OCI-LY1 (cell line): ENCODE measurements around the gene TUSC1.

ENCODE experiments used
- H2AFZ ChIP-seq: fragments of 200-600 bp; sonication (generic), shearing (Covaris generic); 2 replicates; pipeline ENCODE4 v1.6.0; 2014; ENCODE audit warnings: antibody characterized with exemption, mild to moderate bottlenecking, low read length
- H3F3A ChIP-seq: fragments of 200-600 bp; sonication (generic), shearing (Covaris generic); 2 replicates; pipeline ENCODE4 v1.6.0; 2014; ENCODE audit warnings: mild to moderate bottlenecking, antibody characterized with exemption, low read length, moderate library complexity; ENCODE audit not compliant: insufficient read depth
- H3K27ac ChIP-seq: fragments of 200-600 bp; sonication (generic); 2 replicates; pipeline ENCODE4 v1.5.1; 2014; ENCODE audit warnings: low read length, mixed run types, mild to moderate bottlenecking, low read depth; ENCODE audit not compliant: poor library complexity, severe bottlenecking
- H3K27me3 ChIP-seq: fragments of 200-600 bp; sonication (generic); 2 replicates; pipeline ENCODE4 v1.6.0; 2014; ENCODE audit warnings: antibody characterized with exemption, mild to moderate bottlenecking, low read length, moderate library complexity; ENCODE audit not compliant: insufficient read depth
- H3K36me3 ChIP-seq: fragments of 200-600 bp; sonication (generic); 2 replicates; pipeline ENCODE4 v1.6.1; 2014; ENCODE audit warnings: mild to moderate bottlenecking, antibody characterized with exemption, low read length, moderate library complexity, mixed read lengths; ENCODE audit not compliant: insufficient read depth
- H3K4me1 ChIP-seq: fragments of 200-600 bp; sonication (generic); 2 replicates; pipeline ENCODE4 v1.5.1; 2014; ENCODE audit warnings: mild to moderate bottlenecking, low read length, moderate library complexity; ENCODE audit not compliant: insufficient read depth, severe bottlenecking
- H3K4me2 ChIP-seq: fragments of 200-600 bp; sonication (generic), shearing (Covaris generic); 2 replicates; pipeline ENCODE4 v1.6.1; 2014; ENCODE audit warnings: low read length
- H3K4me3 ChIP-seq: fragments of 200-600 bp; sonication (generic); 2 replicates; pipeline ENCODE4 v1.5.1; 2014; ENCODE audit warnings: low read length, low read depth, mild to moderate bottlenecking, mixed read lengths; ENCODE audit not compliant: poor library complexity, severe bottlenecking
- H3K79me2 ChIP-seq: fragments of 200-600 bp; shearing (Covaris generic); 2 replicates; pipeline ENCODE4 v1.6.1; 2016; ENCODE audit warnings: mixed run types, low read length, mixed read lengths; ENCODE audit not compliant: insufficient read depth
- H3K9ac ChIP-seq: fragments of 200-600 bp; sonication (generic), shearing (Covaris generic); 2 replicates; pipeline ENCODE4 v1.6.1; 2014; ENCODE audit warnings: mild to moderate bottlenecking, low read length, mixed read lengths
- H3K9me2 ChIP-seq: fragments of 200-600 bp; sonication (generic), shearing (Covaris generic); 2 replicates; pipeline ENCODE4 v1.6.1; 2014; ENCODE audit warnings: low read depth, mild to moderate bottlenecking, low read length, mixed read lengths
- H3K9me3 ChIP-seq: fragments of 200-600 bp; shearing (Covaris generic); 2 replicates; pipeline ENCODE4 v1.6.1; 2014; ENCODE audit warnings: low read length, mixed read lengths
- H4K20me1 ChIP-seq: fragments of 200-600 bp; sonication (generic), shearing (Covaris generic); 2 replicates; pipeline ENCODE4 v1.6.0; 2016; ENCODE audit warnings: mild to moderate bottlenecking, low read length; ENCODE audit not compliant: insufficient read depth
- CTCF ChIP-seq: fragments of 200-600 bp; sonication (generic), shearing (Covaris generic); IDR thresholded peaks from 2 replicates; pipeline ENCODE4 v1.5.1; 2017; ENCODE audit warnings: mild to moderate bottlenecking, antibody characterized with exemption, low read length, moderate library complexity, mixed read lengths
- EZH2 ChIP-seq: fragments of 200-600 bp; sonication (generic), shearing (Covaris generic); IDR thresholded peaks from 2 replicates; pipeline ENCODE4 v1.8.0; 2017; ENCODE audit warnings: borderline replicate concordance, mixed run types, mild to moderate bottlenecking, antibody characterized with exemption, low read length, moderate library complexity, mixed read lengths

TUSC1 gene

DNA sequence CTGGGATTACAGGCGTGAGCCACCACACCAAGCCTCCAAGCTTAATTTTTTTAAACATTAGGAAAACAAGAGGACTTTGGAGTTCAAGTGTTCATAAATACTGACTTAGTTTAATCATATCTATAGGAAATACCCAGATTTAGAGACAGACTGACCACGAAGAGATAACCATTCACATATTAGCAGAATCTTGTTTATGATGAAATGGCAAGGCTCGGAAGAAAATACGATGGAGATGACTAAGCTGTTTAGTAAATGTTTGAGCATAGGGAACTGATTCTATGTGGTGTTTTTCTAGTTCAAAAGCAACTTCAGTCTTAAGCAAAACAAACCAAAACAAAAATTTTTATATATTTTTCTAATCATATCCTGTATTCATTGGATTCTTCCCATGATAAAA lies 13.5 kb upstream of the TUSC1 start:
- no peak overlapping the region for H3K27ac ChIP-seq
- H3K4me2 ChIP-seq, result no peak overlapping the region
- no peaks in the 10 kb centered on the region for H3K36me3 ChIP-seq
- no peak overlapping the region for H2AFZ ChIP-seq
- TF ChIP-seq EZH2 (no peak), CTCF (no peak)
- no peaks in the 10 kb centered on the region for H3F3A ChIP-seq
- H3K4me3 ChIP-seq, result no peak overlapping the region
- no peaks in the 10 kb centered on the region for H3K9me3 ChIP-seq
- H3K4me1 ChIP-seq, result no peaks in the 10 kb centered on the region
- H3K9ac ChIP-seq, result no peak overlapping the region
- no peaks in the 10 kb centered on the region for H3K9me2 ChIP-seq
- no peaks in the 10 kb centered on the region for H3K27me3 ChIP-seq
- H4K20me1 ChIP-seq, result no peaks in the 10 kb centered on the region
- no peaks in the 10 kb centered on the region for H3K79me2 ChIP-seq

GRCh38 chr9:25684321-25684720 lies 6.1 kb upstream of the TUSC1 start:
- no peak for TF ChIP-seq EZH2
- TF ChIP-seq CTCF, result no peak

DNA sequence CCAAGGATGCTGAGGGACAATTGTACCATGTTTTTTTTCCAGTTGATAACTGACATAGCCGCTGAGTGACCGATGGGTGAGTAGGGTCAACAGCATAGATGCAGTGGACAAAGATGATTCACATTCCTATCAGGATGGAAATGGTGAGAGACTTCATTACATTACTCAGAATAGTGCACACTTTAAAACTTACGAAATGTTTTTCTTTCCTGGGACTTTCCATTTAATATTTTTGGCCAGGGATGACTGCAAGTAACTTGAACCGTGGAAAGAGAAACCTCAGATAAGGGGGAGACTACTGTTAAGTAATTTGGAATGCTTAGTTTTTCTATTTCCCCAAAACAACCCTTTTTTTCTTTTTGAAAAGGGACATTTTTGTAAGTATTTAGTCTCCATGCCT lies 3.0 kb upstream of the TUSC1 start:
- no peak overlapping the region for H3K27ac ChIP-seq
- H3K4me2 ChIP-seq, result no peak overlapping the region
- H3K9me2 ChIP-seq, result no peaks in the 10 kb centered on the region
- no peaks in the 10 kb centered on the region for H3K9me3 ChIP-seq
- no peaks in the 10 kb centered on the region for H4K20me1 ChIP-seq
- H2AFZ ChIP-seq, result no peak overlapping the region
- no peaks in the 10 kb centered on the region for H3K36me3 ChIP-seq
- TF ChIP-seq EZH2 (no peak), CTCF (no peak)
- H3K4me1 ChIP-seq, result no peaks in the 10 kb centered on the region
- H3K4me3 ChIP-seq, result no peak overlapping the region
- no peaks in the 10 kb centered on the region for H3F3A ChIP-seq
- H3K27me3 ChIP-seq, result no peaks in the 10 kb centered on the region
- H3K79me2 ChIP-seq, result no peaks in the 10 kb centered on the region
- H3K9ac ChIP-seq, result no peak overlapping the region

More at GRCh38 chr9:25684321-25684720, 6.1 kb upstream of the TUSC1 start:
- no peaks in the 10 kb centered on the region for H3K9me2 ChIP-seq
- no peaks in the 10 kb centered on the region for H3F3A ChIP-seq
- H3K27me3 ChIP-seq, result no peaks in the 10 kb centered on the region
- H3K79me2 ChIP-seq, result no peaks in the 10 kb centered on the region
- H3K4me1 ChIP-seq, result no peaks in the 10 kb centered on the region
- no peaks in the 10 kb centered on the region for H4K20me1 ChIP-seq
- no peaks in the 10 kb centered on the region for H3K36me3 ChIP-seq
- no peak overlapping the region for H3K4me3 ChIP-seq
- H2AFZ ChIP-seq, result no peak overlapping the region
- H3K27ac ChIP-seq, result no peak overlapping the region
- no peaks in the 10 kb centered on the region for H3K9me3 ChIP-seq
- no peak overlapping the region for H3K9ac ChIP-seq
- no peak overlapping the region for H3K4me2 ChIP-seq
